Measurements from ENCODE around the gene C22orf23.

GRCh38 chr22:37942133-37942532 lies 11.3 kb downstream of the C22orf23 start:
- TF ChIP-seq, protein P1, sequence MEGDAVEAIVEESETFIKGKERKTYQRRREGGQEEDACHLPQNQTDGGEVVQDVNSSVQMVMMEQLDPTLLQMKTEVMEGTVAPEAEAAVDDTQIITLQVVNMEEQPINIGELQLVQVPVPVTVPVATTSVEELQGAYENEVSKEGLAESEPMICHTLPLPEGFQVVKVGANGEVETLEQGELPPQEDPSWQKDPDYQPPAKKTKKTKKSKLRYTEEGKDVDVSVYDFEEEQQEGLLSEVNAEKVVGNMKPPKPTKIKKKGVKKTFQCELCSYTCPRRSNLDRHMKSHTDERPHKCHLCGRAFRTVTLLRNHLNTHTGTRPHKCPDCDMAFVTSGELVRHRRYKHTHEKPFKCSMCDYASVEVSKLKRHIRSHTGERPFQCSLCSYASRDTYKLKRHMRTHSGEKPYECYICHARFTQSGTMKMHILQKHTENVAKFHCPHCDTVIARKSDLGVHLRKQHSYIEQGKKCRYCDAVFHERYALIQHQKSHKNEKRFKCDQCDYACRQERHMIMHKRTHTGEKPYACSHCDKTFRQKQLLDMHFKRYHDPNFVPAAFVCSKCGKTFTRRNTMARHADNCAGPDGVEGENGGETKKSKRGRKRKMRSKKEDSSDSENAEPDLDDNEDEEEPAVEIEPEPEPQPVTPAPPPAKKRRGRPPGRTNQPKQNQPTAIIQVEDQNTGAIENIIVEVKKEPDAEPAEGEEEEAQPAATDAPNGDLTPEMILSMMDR (IDR thresholded peaks at IDR 0.05), result no peak
- no peak for TF ChIP-seq POLR2A (IDR thresholded peaks at IDR 0.05)

Measured in body of pancreas (tissue), 4 donors.